ENCODE measurements around the gene ROBO2. TPM values are rescaled to one million over a fixed set of nuclear protein-coding genes. Genes with fewer than 3 reads are reported as not detected.
A peak's percentile ranks its signal among the peaks of the same experiment; 100 is the strongest.

Gene ROBO2
- polyA plus RNA-seq, 4 donors: 83.3 to 102 (median 89.4) TPM

DNA sequence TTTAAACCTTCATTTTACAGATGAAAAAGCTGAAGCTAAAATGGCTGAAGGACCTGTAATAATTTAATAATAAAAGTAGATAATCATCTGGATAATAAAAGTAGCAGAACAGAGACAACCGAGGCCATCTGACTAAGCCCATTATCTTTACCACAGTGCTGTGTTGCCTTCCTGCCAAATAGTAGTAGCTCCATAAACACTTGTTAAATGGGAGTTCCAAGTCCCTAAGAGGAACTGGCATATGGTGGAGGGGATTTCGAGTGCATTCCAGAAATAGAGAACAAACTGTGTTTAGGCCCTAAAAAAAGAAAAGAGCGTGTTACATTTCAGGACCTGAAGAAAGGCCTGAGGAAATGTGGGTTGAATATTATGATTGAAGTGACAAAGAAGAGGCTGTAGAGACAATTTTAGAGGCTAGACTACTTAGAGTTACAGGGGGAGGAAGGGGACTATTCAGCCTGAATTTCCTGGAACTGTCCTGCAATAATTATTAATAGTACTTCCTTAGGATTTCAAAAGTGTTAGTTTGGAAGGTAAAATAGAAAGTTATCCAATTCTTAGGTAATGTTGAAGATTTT, 424.3 kb downstream of the ROBO2 start:
- no peak for DNase-seq (ENCODE audit: low read depth in 4 of 4, low spot score in 2 of 4)

DNA sequence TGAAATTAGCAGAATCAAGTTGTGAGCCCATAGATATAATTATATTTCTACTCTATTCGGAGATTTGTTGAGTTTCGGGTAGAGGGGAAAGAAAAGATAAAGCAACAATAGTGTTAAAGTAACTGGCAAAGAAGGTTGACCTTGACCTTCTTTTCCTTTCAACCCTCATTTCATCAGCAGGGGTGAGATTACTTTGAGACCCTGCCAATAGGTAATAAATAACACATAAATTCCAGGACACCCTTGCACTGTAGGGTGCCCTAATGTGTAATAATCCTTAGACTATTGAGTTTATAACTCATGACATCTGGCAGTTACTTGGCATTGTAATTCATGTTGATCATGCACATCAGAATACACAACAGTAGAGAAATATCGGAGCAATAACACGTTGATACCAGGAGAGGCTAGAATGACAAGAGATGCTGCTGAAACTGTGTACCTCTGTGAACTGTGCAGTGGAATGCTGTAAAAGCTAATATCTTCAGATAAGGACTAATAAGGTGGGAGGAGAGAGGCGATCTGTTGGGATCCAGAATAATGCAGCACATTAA, 426.7 kb downstream of the ROBO2 start:
- DNase-seq (ENCODE audit: low read depth in 4 of 4, low spot score in 2 of 4): no peak

DNA sequence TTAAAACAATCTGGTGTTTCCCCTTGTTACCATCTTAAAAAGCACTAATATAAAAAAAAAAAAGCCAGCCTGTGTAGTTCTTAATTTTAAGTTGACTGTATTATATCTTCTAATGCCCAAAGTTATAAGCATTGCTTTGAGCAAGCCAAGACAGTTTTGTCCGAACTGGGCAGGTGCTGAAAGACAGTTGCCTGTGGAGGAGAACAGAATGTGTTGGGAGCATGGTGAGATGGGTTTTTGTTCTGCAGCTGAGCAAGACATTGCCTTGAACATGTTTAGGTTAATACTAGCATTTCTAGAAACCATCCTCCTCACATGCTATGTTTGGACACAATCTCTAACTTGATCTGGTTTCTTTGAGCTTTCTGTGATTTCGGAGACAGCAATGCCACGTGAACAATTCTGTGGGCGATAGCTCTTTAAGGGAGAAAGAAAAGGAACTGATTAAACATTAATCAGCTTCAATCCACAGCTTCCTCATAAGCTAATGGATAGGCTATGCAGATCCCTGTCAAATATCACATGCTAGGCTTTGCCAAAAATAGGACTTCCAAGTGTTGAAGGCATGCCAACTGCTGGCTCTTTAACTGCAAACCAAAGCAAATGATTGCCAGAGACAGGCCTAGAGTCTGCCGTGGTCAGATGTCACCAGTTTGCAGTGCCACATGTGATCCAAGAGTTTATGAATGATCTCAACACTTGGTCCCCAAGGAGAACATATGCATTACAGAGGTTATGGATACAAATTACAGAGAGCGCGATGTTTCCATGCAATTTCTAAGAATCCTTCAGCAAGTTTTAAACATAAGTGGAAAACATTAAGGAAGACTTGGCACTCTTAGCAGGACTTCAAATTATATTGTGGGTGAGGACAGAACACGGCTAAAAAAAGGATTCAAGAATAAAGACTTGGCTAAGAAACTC, 428.1 kb downstream of the ROBO2 start:
- peak in 1 of 4 donors; percentile 16 for DNase-seq (ENCODE audit: low read depth in 4 of 4, low spot score in 2 of 4)

DNA sequence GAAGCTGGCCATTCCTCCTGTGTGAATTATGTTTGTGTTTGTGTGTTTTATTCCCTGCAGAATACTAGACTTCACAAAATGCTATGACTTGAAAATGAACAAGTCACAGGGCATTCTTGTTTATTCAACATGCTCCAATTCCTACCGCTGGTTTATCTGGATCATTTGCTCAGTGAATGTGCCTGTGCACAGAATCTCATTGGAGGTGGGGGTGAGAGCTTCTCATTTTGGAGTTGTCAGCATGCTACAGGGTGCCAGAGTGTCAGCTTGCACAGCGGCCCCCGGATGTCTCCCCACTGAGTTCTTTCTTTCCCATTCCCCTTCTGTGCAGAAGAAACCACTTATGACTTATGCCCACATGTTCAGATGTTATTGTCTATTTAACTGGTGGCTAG, 428.7 kb downstream of the ROBO2 start:
- DNase-seq (ENCODE audit: low read depth in 4 of 4, low spot score in 2 of 4): no peak

DNA sequence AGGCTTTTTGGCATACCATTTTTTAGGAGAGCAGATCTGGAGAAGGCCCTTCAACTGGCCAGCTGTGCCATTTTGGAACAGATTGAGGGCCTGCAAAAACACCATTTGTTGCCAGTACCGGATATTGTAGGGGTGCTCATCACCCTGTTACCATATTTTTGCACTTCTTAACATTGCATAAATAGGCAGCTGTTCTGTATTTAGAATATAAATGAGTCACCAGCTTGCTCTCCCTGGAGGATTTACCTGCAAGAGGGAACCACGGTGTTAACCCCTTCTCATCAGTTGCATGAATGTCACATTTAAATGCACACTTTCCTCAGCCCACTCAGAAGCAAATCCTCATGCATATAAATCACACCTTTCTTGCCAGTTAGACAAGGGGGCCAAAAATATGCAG, 435.6 kb downstream of the ROBO2 start:
- no peak for DNase-seq (ENCODE audit: low read depth in 4 of 4, low spot score in 2 of 4)

DNA sequence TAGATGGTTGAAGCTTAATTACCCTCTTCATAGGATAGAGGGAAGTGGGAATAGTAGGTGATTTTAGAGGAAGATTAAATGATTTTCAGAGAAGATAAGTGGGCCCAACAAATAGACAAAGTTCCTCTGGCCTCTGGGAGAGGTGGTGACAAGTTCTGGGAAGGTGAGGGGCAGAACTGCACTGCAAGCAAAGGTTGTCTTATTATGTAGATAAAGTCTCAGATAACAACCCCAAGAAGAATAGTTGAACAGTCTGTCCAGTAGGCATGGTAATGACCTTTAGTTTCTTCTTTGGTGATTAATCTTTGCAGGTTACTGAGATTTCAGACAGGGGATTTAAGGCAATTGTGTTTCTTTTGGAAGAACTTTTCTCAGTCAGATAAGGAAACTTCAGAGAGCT, 439.1 kb downstream of the ROBO2 start:
- DNase-seq (ENCODE audit: low read depth in 4 of 4, low spot score in 2 of 4): no peak

DNA sequence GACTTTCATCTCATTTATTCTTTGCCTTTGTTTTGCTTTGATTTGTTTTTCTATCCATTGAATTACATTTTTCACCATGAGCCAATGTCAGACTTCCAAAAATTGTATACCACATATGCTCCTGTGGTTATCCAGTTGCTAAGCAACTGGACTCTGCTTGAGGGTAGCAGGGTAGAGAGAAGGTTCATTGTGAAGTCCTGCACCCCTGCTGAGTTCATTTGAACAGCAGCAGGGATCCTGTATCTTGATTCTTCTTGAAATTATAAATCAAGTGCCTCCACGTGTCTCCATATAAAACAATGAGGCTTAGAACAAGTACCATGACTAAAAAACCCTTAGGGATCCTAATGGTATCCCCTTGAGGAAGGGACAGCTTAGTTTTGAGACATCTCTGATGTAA, 449.3 kb downstream of the ROBO2 start:
- DNase-seq (ENCODE audit: low read depth in 4 of 4, low spot score in 2 of 4): no peak

DNA sequence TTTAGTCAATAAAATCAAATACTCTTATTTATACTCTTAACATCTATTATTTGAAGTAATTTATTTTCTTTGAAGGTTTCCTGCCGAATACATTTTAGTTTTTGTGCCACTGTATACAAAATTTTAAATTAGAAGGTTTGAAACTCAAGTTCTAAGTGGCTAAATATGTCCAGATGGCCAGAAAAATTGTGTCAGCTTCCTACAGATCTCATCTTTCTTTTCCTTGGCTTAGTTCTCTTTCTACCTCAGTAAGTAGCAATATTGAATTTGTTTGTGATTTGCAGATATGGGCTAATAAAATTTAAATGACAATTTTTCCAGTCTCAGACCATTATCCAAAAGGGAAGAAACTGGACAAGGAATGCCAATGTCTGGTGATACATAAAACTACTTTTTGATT, 452.1 kb downstream of the ROBO2 start:
- DNase-seq (ENCODE audit: low read depth in 4 of 4, low spot score in 2 of 4): no peak

DNA sequence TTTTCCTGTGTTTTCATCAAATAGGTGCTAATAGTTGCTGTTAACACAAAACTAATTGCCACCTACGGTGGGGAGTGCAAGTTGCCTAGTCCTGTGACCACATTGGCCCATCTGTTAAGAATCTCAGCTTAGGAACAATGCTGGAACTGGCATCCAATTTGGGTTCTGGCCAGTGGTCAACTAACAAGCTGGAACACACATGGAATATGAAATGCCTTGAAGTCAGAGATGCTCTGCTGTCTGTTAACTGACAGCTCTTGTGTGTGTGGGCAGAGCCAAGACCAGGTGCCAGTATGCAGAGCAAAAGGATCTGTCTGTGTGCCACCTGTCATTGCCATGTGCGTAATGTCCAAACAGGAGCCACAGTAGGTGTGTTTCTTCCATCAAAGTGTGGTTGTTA, 460.8 kb downstream of the ROBO2 start:
- DNase-seq (ENCODE audit: low read depth in 4 of 4, low spot score in 2 of 4): no peak

DNA sequence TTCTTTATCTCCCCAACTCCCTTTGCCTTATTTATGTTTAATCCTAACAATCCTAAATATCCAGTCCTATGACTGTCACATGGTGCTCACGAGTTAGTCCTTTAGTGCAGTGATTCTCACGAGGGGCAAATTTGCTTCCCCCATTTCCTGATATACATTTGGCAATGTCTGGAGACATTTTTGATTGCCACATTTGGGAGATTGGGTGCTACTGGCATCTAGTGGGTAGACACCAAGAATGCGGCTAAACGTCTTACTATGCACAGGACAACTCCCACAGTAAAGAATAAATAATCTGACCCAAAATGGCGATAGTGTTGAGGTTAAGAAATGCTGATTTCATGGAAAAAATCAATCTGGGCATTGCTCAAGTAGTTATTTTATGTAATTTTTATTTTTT, 466.5 kb downstream of the ROBO2 start:
- no peak for DNase-seq (ENCODE audit: low read depth in 4 of 4, low spot score in 2 of 4)

DNA sequence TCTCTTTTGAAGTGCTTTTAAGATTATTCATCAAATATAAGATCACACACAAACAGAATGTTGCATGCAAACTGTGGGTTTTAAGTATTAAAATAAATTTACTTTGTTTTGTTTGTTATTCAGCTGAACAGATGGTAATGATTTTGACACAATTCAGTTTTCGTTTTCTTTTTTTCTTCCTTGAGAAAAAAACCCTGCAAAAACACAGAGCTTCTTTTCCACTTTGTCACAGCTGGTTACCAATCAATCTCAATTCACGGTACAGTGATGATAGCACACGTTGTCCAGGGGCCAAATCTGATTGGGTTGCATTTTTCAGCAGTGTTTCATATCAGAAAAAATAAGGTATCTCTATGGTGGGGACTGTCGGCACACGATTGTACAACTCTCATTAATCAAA, 473.6 kb downstream of the ROBO2 start:
- no peak for DNase-seq (ENCODE audit: low read depth in 4 of 4, low spot score in 2 of 4)

DNA sequence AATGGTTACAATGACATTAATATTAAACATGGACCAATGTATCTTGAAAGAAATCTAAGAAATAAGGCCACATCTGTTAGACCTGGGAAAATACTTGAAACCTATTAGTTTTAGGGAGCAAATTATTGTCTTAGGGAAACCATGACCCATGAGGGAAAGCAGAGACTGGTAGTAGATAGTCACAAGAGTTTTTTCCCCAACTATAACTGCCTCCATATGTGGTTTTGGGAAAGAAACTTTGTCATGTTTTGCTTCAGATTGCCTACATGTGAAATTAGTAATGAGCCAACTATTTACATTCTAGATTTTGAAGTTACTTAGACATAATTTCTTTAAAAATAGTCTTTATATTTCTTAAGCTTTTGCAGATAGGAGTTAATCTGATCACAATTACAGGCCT, 474.9 kb downstream of the ROBO2 start:
- no peak for DNase-seq (ENCODE audit: low read depth in 4 of 4, low spot score in 2 of 4)

DNA sequence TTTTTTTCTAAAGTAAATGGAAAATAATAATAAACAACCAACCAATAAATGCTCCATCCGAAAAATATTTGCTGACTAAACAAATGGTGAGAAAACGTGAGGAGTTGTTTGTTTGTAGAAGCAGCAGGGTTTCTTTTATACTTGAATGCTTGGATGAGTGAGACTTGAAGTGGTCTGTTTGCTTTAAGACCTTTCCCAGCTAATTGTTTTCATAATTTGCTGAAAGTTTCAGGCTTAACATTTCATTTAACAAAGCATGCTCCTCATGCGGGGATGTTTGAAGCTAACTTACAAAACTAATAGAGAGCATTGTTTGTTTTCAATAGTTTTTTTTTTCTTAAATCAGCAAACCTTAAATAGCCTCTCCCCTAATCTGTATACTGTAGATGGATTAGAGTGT, 484.6 kb downstream of the ROBO2 start:
- DNase-seq (ENCODE audit: low read depth in 4 of 4, low spot score in 2 of 4): no peak

DNA sequence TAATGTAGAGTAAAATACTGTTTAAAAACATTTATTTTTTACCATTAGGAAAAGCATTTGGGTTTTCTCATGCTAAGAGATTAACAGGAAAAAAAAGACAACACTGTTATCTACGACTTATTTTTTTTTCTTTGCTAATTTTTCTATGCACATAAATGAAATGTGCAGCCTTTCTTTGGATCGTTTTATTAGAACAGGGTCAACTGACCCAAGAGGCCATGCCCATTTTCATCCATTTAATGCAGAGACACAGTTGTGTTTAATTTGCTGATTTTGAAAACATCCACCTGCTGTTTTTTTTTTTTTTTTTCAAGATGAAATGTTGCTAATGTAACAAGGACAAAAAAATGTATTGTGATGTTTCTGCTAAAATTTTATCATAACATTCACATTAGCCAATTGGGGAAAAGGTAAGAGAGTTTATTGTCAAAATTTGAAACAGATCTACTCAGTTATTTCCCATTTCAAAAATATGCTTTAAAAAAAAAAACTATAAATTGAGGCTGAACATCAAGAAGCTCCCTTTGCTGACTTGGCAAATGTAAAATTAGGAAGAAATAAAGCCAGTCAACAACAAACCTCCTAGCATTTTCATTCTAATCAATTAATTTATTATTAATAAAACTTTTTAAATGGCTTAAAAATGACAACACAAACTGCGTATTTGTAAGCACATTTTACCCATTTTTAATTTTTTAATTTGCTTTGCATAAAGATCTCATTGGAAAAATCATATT, 485.2 kb downstream of the ROBO2 start:
- DNase-seq (ENCODE audit: low read depth in 4 of 4, low spot score in 2 of 4): no peak

DNA sequence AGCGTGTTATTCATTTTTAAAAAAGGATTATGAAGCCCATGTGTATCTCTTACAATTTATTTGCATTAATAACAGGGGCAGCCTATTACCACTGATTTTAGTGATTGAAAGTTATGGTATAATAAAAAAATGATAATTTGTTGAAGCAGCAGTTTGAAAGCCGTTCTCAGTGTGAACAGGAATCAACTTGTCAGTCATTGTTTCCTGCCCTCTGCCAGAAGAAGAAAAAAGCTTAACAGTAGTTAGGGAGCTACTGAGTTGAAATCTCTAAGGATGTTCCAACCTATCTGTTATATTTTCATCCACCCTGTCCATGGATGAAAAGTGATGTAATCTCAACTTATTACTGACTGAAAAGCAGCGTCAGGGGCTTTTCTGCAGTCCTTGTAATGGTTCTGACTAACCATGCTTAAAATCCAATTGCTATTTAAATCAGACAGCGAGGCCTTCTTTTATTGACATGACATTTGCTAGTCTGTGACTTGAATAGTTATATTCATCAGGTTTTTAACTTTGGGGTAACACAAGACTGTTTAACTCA, 486.7 kb downstream of the ROBO2 start:
- DNase-seq (ENCODE audit: low read depth in 4 of 4, low spot score in 2 of 4): no peak

DNA sequence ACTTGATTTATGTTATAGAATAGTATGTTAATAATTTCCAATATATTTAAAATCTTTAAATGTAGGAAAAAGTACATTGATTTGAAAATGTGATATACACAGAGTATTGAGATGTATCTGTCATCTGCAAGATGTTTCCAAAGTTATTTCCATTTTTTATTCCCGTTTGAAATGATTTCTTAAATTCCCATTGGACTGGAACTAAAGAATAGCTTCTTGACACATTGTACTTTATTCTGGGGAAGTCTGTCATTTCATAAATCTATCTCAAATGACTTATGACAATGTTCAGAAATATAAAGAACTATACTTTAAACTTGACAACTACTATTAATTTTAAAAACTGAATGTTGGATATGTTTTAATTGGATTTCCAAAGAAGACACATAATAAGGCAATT, 489.6 kb downstream of the ROBO2 start:
- DNase-seq (ENCODE audit: low read depth in 4 of 4, low spot score in 2 of 4): no peak

DNA sequence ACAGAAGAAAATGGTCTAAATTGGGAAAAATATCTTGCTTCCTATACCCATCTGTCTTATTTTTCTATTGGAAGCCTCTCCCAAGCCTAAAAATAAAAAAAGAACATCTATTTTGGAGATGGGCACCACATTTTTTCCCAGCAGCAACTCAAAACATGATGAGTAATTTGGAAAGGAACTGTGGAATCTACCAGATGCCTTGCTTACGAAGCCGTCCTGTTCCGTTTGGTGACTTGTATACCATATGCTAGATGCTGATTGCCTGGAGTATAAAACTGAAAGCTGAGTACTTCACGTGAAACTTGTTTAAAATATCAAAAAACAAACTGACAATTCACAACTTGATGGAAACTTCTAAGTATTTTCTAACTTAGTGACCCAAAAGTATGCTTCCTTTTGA, 491.0 kb downstream of the ROBO2 start:
- DNase-seq (ENCODE audit: low read depth in 4 of 4, low spot score in 2 of 4): no peak

DNA sequence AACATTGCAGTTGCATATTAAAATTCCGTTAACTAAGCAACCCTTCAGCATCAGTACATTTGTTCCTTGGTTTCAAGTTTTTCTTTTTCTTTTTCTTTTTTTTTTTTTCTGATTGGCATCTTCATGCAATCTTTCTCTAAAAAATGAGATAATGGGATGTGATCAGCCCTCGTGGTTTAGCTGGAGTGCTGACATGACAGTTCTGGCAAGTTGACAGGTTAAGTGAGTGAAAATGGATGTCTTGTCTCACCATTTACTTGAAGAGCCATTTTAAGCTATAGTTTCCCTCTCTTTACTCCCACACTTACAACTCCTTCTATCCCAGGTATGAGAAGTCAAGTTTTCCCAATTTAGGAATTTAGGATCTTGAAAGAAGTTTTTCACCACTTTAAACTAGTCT, 495.2 kb downstream of the ROBO2 start:
- no peak for DNase-seq (ENCODE audit: low read depth in 4 of 4, low spot score in 2 of 4)

DNA sequence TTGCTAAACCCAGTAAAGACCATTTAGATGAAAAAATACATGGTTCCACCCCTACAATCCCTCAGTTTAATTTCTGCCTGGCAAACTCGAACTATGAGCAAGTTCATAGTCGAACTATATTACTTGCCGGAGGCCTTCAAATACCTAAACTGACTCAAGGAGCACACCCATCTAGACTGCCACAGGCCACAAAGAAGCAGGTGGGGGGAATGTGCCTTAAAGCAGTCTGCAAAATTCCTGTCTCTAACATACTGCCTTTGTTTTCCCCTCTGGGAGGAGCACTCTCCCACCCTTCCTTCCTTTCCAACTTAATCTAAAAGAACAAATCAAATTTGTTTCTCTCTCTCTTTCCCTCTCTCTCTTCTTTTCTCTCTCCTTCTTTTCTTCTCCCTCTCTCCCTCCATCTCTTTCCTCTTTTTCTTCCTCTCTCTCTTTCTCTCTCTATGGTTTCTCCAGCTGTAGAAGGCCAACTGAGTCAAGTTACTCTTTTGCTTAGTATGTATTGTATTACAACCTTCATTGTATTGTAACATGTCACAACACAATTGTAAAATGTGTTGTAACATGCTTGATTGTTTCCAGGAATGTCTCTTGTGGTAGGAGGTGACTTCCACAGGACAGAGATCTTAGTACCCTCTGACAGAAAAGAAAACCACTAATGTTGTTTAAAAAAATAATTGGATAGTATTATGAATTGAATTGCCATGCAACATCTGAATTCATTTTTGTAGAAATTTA, 496.3 kb downstream of the ROBO2 start:
- no peak for DNase-seq (ENCODE audit: low read depth in 4 of 4, low spot score in 2 of 4)

DNA sequence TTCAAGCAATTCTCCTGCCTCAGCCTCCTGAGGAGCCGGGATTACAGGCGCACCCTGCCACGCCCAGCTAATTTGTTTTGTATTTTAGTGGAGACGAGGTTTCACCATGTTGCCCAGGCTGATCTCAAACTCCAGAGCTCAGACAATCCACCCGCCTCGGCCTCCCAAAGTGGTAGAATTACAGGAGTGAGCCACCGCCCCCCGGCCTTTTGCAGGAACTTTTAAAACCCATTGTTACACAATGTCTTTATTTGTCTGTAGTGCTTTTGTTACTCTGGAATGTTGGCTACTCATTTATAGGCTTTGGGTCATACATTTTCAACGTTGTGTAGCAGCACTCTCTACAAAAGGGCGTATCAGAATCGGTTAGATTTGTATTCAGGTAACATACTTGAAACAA, 499.1 kb downstream of the ROBO2 start:
- DNase-seq (ENCODE audit: low read depth in 4 of 4, low spot score in 2 of 4): no peak
